Stimulated activated CD8-positive, alpha-beta memory T cell treated with anti-CD3 and anti-CD28 coated beads, Interleukin-2, amount 100 ng/mL, for 48 hours (primary cell): ENCODE results near the gene SERINC2.

Experiments used
- DNase-seq, 2 donors: peaks; one replicate each; pipeline ENCODE4 v3.0.0-alpha.2; 2020; ENCODE audit warnings: low read depth in 2 of 2

Gene SERINC2

GRCh38 chr1:31434101-31434871 lies 21.3 kb downstream of the SERINC2 start:
- no peak for DNase-seq

- DNase-seq = no peak
Observed at GRCh38 chr1:31434979-31435378, 22.0 kb downstream of the SERINC2 start.

GRCh38 chr1:31435471-31436409 lies 22.7 kb downstream of the SERINC2 start:
- DNase-seq = no peak

GRCh38 chr1:31436596-31437432 lies 23.8 kb downstream of the SERINC2 start:
- DNase-seq = no peak

- no peak for DNase-seq
Observed at GRCh38 chr1:31437433-31438037, 24.5 kb downstream of the SERINC2 start.

- DNase-seq = no peak
Observed at GRCh38 chr1:31439276-31439675, 26.3 kb downstream of the SERINC2 start.

- DNase-seq = no peak
Observed at GRCh38 chr1:31441073-31441472, 28.1 kb downstream of the SERINC2 start.

GRCh38 chr1:31441558-31441957 lies 28.5 kb downstream of the SERINC2 start:
- no peak for DNase-seq

GRCh38 chr1:31441970-31442647 lies 29.1 kb downstream of the SERINC2 start:
- no peak for DNase-seq

- no peak for DNase-seq
Observed at GRCh38 chr1:31442648-31442994, 29.6 kb downstream of the SERINC2 start.

- DNase-seq = no peak
Observed at GRCh38 chr1:31443673-31444072, 30.7 kb downstream of the SERINC2 start.

- DNase-seq = no peak
Observed at GRCh38 chr1:31444725-31445448, 31.9 kb downstream of the SERINC2 start.

- DNase-seq = no peak
Observed at GRCh38 chr1:31445951-31446350, 32.9 kb downstream of the SERINC2 start.

GRCh38 chr1:31447210-31447609 lies 34.2 kb downstream of the SERINC2 start:
- DNase-seq = no peak

- no peak for DNase-seq
Observed at GRCh38 chr1:31453384-31454079, 40.5 kb downstream of the SERINC2 start.

- no peak for DNase-seq
Observed at GRCh38 chr1:31458287-31458896, 45.4 kb downstream of the SERINC2 start.

- no peak for DNase-seq
Observed at GRCh38 chr1:31460027-31460426, 47.0 kb downstream of the SERINC2 start.

- DNase-seq = no peak
Observed at GRCh38 chr1:31467005-31467674, 54.1 kb downstream of the SERINC2 start.
